GM20000 (cell line): ENCODE results near the gene SCIMP.
"Not testable (repeated sequence)": the region's sequence is repeated elsewhere in the genome, so short reads cannot be mapped to it uniquely, and the experiment has no call there.

ENCODE experiments used
- DNase-seq: peaks from one replicate; pipeline ENCODE4 v3.0.0; 2012; ENCODE audit warnings: low spot score
- CTCF ChIP-seq: IDR thresholded peaks from 2 replicates; pipeline ENCODE4 v1.5.1; 2012; ENCODE audit warnings: mild to moderate bottlenecking, control low read depth; ENCODE audit errors: extremely low read depth, missing control alignments

The SCIMP gene

GRCh38 chr17:5181509-5182305 lies 53.0 kb downstream of the SCIMP start:
- no peak for TF ChIP-seq CTCF

GRCh38 chr17:5179003-5179402 lies 55.7 kb downstream of the SCIMP start:
- TF ChIP-seq CTCF = no peak
- DNase-seq = no peak

More at GRCh38 chr17:5181509-5182305, 53.0 kb downstream of the SCIMP start:
- no peak for DNase-seq

- not testable (repeated sequence) for DNase-seq
These were observed 59.6 kb downstream of the SCIMP start for GRCh38 chr17:5175027-5175426.

GRCh38 chr17:5165791-5166564 lies 68.7 kb downstream of the SCIMP start:
- not testable (repeated sequence) for DNase-seq

- no peak for TF ChIP-seq CTCF
- DNase-seq = no peak
These were observed 70.2 kb downstream of the SCIMP start for GRCh38 chr17:5164436-5164835.

- not testable (repeated sequence) for DNase-seq
These were observed 72.9 kb downstream of the SCIMP start for GRCh38 chr17:5161793-5162192.

- DNase-seq = not testable (repeated sequence)
These were observed 74.0 kb downstream of the SCIMP start for GRCh38 chr17:5160702-5161101.
